HepG2 (cell line): Measurements from ENCODE around the gene TMEM39A. TPM values are rescaled to one million over a fixed set of nuclear protein-coding genes. Genes with fewer than 3 reads are reported as not detected.

Source experiments
- ATAC-seq: fragments of 200-7000 bp; cut with Tn5 transposase; 3 replicates; pipeline ENCODE4 v1.9.1; 2020; ENCODE audit warnings: mild to moderate bottlenecking, moderate library complexity
- BruUV-seq: library from RNA; stranded (reverse); fragments of 400-500 nt; replicated peaks from 2 replicates; lab custom pipeline; 2021; lab: Mats Ljungman, UMichigan
- CTCF ChIA-PET: fragments of 300-600 bp; formaldehyde crosslinking; extraction: SDS; loops from one replicate; lab custom pipeline; 2021; ENCODE audit warnings: low total read pairs, inconsistent platforms, low intra/inter-chr PET ratio; lab: Yijun Ruan, JAX
- POLR2A ChIA-PET: fragments of 350-600 bp; sonication (Branson Sonifier 250); formaldehyde crosslinking; loops from one replicate; lab custom pipeline; 2020; ENCODE audit warnings: antibody characterized with exemption, inconsistent platforms; lab: Yijun Ruan, JAX
- DNase-seq: peaks from one replicate; pipeline ENCODE4 v3.0.0-alpha.2; 2015; ENCODE audit warnings: low spot score
- FAIRE-seq: peaks from 3 replicates; lab custom pipeline; 2011; peaks lifted over from hg19 to GRCh38; lab: Jason Lieb, UNC
- H2AFZ ChIP-seq: one replicate; pipeline ENCODE4 v1.6.1; 2011; ENCODE audit warnings: low read length, inconsistent platforms
- H3K27ac ChIP-seq: fragments of 300-600 bp; 3 replicates; pipeline ENCODE4 v1.8.0; 2011; ENCODE audit warnings: mixed run types, mild to moderate bottlenecking, mixed read lengths, low read length, inconsistent platforms; ENCODE audit not compliant: insufficient read depth; ENCODE audit errors: extremely low read length
- H3K27me3 ChIP-seq, 2 experiments: fragments of 200-600 bp in 1 of 2; 2 replicates in 1 of 2; 3 replicates in 1 of 2; pipeline versions ENCODE4 v1.6.0 to v1.8.0; 2011; ENCODE audit warnings: low read length in 2 of 2, mild to moderate bottlenecking in 2 of 2, moderate library complexity in 2 of 2, inconsistent platforms in 1 of 2; ENCODE audit not compliant: insufficient read depth in 2 of 2, control insufficient read depth in 1 of 2
- H3K36me3 ChIP-seq, 2 experiments: fragments of 200-600 bp in 1 of 2; replicated peaks in 1 of 2; 2 replicates in 1 of 2; 3 replicates in 1 of 2; pipeline versions ENCODE4 v1.5.1 to v1.8.0; 2011; ENCODE audit warnings: low read length in 2 of 2, inconsistent platforms in 1 of 2; ENCODE audit not compliant: insufficient read depth in 2 of 2, control insufficient read depth in 1 of 2
- H3K4me1 ChIP-seq: 2 replicates; pipeline ENCODE4 v1.5.1; 2012; ENCODE audit warnings: low read length, inconsistent platforms; ENCODE audit not compliant: insufficient read depth
- H3K4me2 ChIP-seq: 2 replicates; pipeline ENCODE4 v1.6.0; 2011; ENCODE audit warnings: low read depth, low read length, inconsistent platforms
- H3K4me3 ChIP-seq, 3 experiments: fragments of 200-600 bp in 1 of 3; sonication (generic), shearing (Covaris generic) in 1 of 3; replicated peaks in 1 of 3; 2 replicates each; pipeline ENCODE4 v1.5.1; 2011 to 2016; ENCODE audit warnings: low read length in 3 of 3, inconsistent platforms in 2 of 3, low read depth in 2 of 3, mild to moderate bottlenecking in 2 of 3, control low read depth in 1 of 3, mixed read lengths in 1 of 3; ENCODE audit not compliant: insufficient read depth in 1 of 3
- H3K79me2 ChIP-seq: one replicate; pipeline ENCODE4 v1.6.1; 2011; ENCODE audit warnings: low read length, inconsistent platforms; ENCODE audit not compliant: insufficient read depth
- H3K9ac ChIP-seq: 2 replicates; pipeline ENCODE4 v1.6.0; 2011; ENCODE audit warnings: mild to moderate bottlenecking, low read depth, low read length, inconsistent platforms; ENCODE audit not compliant: insufficient read depth
- H3K9me3 ChIP-seq: 2 replicates; pipeline ENCODE4 v1.5.1; 2012; ENCODE audit warnings: mild to moderate bottlenecking, low read length
- H4K20me1 ChIP-seq: 2 replicates; pipeline ENCODE4 v1.6.0; 2011; ENCODE audit warnings: inconsistent platforms, mild to moderate bottlenecking, low read length, moderate library complexity; ENCODE audit not compliant: insufficient read depth
- RFX5 ChIP-seq: IDR thresholded peaks from 2 replicates; pipeline ENCODE4 v1.6.1; 2011; ENCODE audit warnings: low read depth, low read length, improper control_type of control experiment
- SNAPC2 ChIP-seq: sonication (generic); formaldehyde crosslinking; IDR thresholded peaks from 2 replicates; pipeline ENCODE4 v1.8.1; 2022; ENCODE audit warnings: mild to moderate bottlenecking, missing genetic modification reagents
- WGBS: methylation state at CpG from one replicate; pipeline ENCODE4 v1.1.6; 2017; ENCODE audit warnings: low lambda C conversion rate; 5-methylcytosine and 5-hydroxymethylcytosine counted together
- in situ Hi-C: cut with HindIII; loops from 2 replicates; pipeline ENCODE4 v1.10.0; 2017; ENCODE audit warnings: low pct_unique_long_range_greater_than_20kb; ENCODE audit not compliant: extremely low pct_ligation_motif_present
- intact Hi-C: fragments of 100-400 bp; cut with micrococcal nuclease; formaldehyde crosslinking; loops from one replicate; pipeline ENCODE4 v1.10.0; 2022; ENCODE audit not compliant: unreplicated experiment
- polyA plus RNA-seq, 8 experiments: library from polyadenylated mRNA; depleted of rRNA in 3 of 8; stranded (reverse) in 7 of 8; unstranded in 1 of 8; fragments of >200 nt; fragmentation: Illumina TruSeq in 4 of 8; extraction: Trizol in 4 of 8; gene quantifications; 2 replicates each; pipeline versions ENCODE4 v1.2.1 to v1.2.3, GENCODE V29; 2011 to 2016; ENCODE audit warnings: low read depth in 4 of 8, missing spikeins in 1 of 8, mixed read lengths in 1 of 8; ENCODE audit not compliant: insufficient read depth in 1 of 8
- total RNA-seq, 5 experiments: library from RNA; depleted of rRNA; stranded (reverse); fragments of >200 nt; fragmentation: Illumina TruSeq; extraction: Trizol; gene quantifications; 2 replicates each; pipeline ENCODE4 v1.2.3, GENCODE V29; 2016; ENCODE audit warnings: low read depth in 1 of 5
- TF ChIP-seq, protein P1 (sequence below): sonication (generic); formaldehyde crosslinking; IDR thresholded peaks from 2 replicates; pipeline ENCODE4 v1.4.0; 2020; ENCODE audit warnings: mild to moderate bottlenecking, missing genetic modification reagents, borderline replicate concordance

Gene TMEM39A
- total and polyA plus RNA-seq, 2 of the 13 experiments (the other 11 are each of a cell fraction or from before 2014, with no cell fraction given), result 55.8 to 64.9 TPM

- TF ChIP-seq, protein P1, sequence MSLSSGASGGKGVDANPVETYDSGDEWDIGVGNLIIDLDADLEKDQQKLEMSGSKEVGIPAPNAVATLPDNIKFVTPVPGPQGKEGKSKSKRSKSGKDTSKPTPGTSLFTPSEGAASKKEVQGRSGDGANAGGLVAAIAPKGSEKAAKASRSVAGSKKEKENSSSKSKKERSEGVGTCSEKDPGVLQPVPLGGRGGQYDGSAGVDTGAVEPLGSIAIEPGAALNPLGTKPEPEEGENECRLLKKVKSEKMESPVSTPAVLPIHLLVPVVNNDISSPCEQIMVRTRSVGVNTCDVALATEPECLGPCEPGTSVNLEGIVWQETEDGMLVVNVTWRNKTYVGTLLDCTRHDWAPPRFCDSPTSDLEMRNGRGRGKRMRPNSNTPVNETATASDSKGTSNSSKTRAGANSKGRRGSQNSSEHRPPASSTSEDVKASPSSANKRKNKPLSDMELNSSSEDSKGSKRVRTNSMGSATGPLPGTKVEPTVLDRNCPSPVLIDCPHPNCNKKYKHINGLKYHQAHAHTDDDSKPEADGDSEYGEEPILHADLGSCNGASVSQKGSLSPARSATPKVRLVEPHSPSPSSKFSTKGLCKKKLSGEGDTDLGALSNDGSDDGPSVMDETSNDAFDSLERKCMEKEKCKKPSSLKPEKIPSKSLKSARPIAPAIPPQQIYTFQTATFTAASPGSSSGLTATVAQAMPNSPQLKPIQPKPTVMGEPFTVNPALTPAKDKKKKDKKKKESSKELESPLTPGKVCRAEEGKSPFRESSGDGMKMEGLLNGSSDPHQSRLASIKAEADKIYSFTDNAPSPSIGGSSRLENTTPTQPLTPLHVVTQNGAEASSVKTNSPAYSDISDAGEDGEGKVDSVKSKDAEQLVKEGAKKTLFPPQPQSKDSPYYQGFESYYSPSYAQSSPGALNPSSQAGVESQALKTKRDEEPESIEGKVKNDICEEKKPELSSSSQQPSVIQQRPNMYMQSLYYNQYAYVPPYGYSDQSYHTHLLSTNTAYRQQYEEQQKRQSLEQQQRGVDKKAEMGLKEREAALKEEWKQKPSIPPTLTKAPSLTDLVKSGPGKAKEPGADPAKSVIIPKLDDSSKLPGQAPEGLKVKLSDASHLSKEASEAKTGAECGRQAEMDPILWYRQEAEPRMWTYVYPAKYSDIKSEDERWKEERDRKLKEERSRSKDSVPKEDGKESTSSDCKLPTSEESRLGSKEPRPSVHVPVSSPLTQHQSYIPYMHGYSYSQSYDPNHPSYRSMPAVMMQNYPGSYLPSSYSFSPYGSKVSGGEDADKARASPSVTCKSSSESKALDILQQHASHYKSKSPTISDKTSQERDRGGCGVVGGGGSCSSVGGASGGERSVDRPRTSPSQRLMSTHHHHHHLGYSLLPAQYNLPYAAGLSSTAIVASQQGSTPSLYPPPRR (CRISPR knock-in tag), result no peak
These were observed 29.4 kb upstream of the TMEM39A start (continued) for GRCh38 chr3:119492810-119493209.

DNA sequence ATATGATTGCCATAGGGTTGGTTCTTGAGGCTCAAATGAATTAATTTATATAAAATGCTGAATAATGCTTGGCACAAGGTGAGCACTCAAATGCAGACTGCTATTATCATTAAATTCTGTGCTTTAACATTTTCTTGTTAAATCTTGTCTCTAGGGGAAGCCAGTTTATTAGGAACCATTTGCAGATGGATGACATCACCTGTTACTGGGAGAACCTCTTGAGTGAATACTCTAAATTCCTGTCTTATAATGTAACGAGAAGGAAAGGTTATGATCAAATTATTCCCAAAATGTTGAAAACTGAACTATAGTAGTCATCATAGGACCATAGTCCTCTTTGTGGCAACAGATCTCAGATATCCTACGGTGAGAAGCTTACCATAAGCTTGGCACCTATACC lies 28.7 kb upstream of the TMEM39A start:
- CTCF ChIA-PET, result no interaction called here
- Histone ChIP-seq H2AFZ (no peak overlapping the region), H4K20me1 (no peaks in the 10 kb centered on the region), H3K9ac (no peak overlapping the region)
- in situ Hi-C loops, result no loop called here
- DNase-seq, result no peak
- TF ChIP-seq SNAPC2 (CRISPR knock-in tag) (no peak), RFX5 (peak; percentile 90)
- TF ChIP-seq, all 625 proteins: peak for 1
- Histone ChIP-seq H3K27me3 (no peaks in the 10 kb centered on the region), H3K36me3 (peaks cover 1 to 7% of the 10 kb centered on the region in 2 experiments; a peak in 3 of 5 replicates), H3K9me3 (no peaks in the 10 kb centered on the region), H3K4me3 (no peak overlapping the region), H3K79me2 (peaks cover 2% of the 10 kb centered on the region), H3K27ac (no peak overlapping the region), H3K4me1 (peaks cover 5% of the 10 kb centered on the region), H3K4me2 (no peak overlapping the region)
- WGBS, result 96% methylated on average over 2 of the region's 2 CpGs
- FAIRE-seq (no peak), ATAC-seq (no peak)
- no TSS peak for BruUV-seq
- intact Hi-C loops, result no loop called here
- POLR2A ChIA-PET, result no interaction called here
